Endothelial cell of umbilical vein (primary cell): Measurements from ENCODE around the gene SDCCAG8. TPM values are rescaled to one million over a fixed set of nuclear protein-coding genes. Genes with fewer than 3 reads are reported as not detected.

Experiments used
- BruUV-seq: library from RNA; stranded (reverse); fragments of 400-500 nt; replicated peaks from 2 replicates; lab custom pipeline; 2021; lab: Mats Ljungman, UMichigan
- CTCF ChIA-PET: fragments of 300-600, 350-600 bp; sonication (Branson Sonifier 250); formaldehyde crosslinking; loops from one replicate; lab custom pipeline; 2021; ENCODE audit warnings: antibody characterized with exemption, inconsistent platforms; lab: Charles Lee
- POLR2A ChIA-PET: fragments of 300-600, 350-600 bp; sonication (Branson Sonifier 250); formaldehyde crosslinking; loops from one replicate; lab custom pipeline; 2021; ENCODE audit warnings: antibody characterized with exemption, inconsistent platforms; lab: Charles Lee
- DNase-seq: peaks from one replicate; pipeline ENCODE4 v3.0.0-alpha.2; 2011; ENCODE audit warnings: low read depth, low spot score
- FAIRE-seq: peaks from 2 replicates; lab custom pipeline; 2011; peaks lifted over from hg19 to GRCh38; lab: Jason Lieb, UNC
- H2AFZ ChIP-seq: 2 replicates; pipeline ENCODE4 v1.6.0; 2012; ENCODE audit warnings: low read depth, low read length, control low read depth, inconsistent platforms
- H3K27ac ChIP-seq: 2 replicates; pipeline ENCODE4 v1.5.1; 2011; ENCODE audit warnings: low read depth, mild to moderate bottlenecking, control low read depth, low read length, moderate library complexity; ENCODE audit not compliant: insufficient read depth
- H3K27me3 ChIP-seq, 2 experiments: 2 replicates each; pipeline versions ENCODE4 v1.6.0 to v1.6.1; 2011; ENCODE audit warnings: low read length in 2 of 2, mixed read lengths in 1 of 2; ENCODE audit not compliant: control insufficient read depth in 2 of 2, insufficient read depth in 2 of 2
- H3K36me3 ChIP-seq, 2 experiments: 2 replicates in 1 of 2; 3 replicates in 1 of 2; pipeline ENCODE4 v1.5.1; 2011; ENCODE audit warnings: low read length in 2 of 2, mild to moderate bottlenecking in 1 of 2, moderate library complexity in 1 of 2; ENCODE audit not compliant: control insufficient read depth in 2 of 2, insufficient read depth in 2 of 2; ENCODE audit errors: extremely low read depth in 1 of 2
- H3K4me1 ChIP-seq: 3 replicates; pipeline ENCODE4 v1.5.1; 2011; ENCODE audit warnings: mild to moderate bottlenecking, low read length; ENCODE audit not compliant: control insufficient read depth, insufficient read depth; ENCODE audit errors: extremely low read depth
- H3K4me2 ChIP-seq: 2 replicates; pipeline ENCODE4 v1.6.1; 2011; ENCODE audit warnings: low read length, control low read depth, mixed read lengths; ENCODE audit not compliant: insufficient read depth
- H3K4me3 ChIP-seq, 3 experiments: fragments of 200-600 bp in 1 of 3; sonication (generic), shearing (Covaris generic) in 1 of 3; replicated peaks in 1 of 3; 2 replicates each; pipeline ENCODE4 v1.5.1; 2011 to 2016; ENCODE audit warnings: control low read depth in 3 of 3, low read length in 3 of 3, mild to moderate bottlenecking in 2 of 3, inconsistent platforms in 1 of 3, low read depth in 1 of 3, moderate library complexity in 1 of 3; ENCODE audit not compliant: insufficient read depth in 1 of 3
- H3K79me2 ChIP-seq: 2 replicates; pipeline ENCODE4 v1.6.0; 2012; ENCODE audit warnings: low read length, inconsistent platforms; ENCODE audit not compliant: control insufficient read depth, insufficient read depth
- H3K9ac ChIP-seq: replicated peaks from 2 replicates; pipeline ENCODE3; 2011; ENCODE audit warnings: low read length, control low read depth; ENCODE audit not compliant: insufficient read depth; ENCODE audit errors: extremely low read depth
- H3K9me1 ChIP-seq: replicated peaks from 3 replicates; pipeline ENCODE4 v1.6.0; 2011; ENCODE audit warnings: mild to moderate bottlenecking, low read length; ENCODE audit not compliant: control insufficient read depth, insufficient read depth; ENCODE audit errors: extremely low read depth
- H3K9me3 ChIP-seq: replicated peaks from 2 replicates; pipeline ENCODE4 v1.5.1; 2012; ENCODE audit warnings: low read length, inconsistent platforms; ENCODE audit not compliant: control insufficient read depth, insufficient read depth
- H4K20me1 ChIP-seq: replicated peaks from 2 replicates; pipeline ENCODE3; 2011; ENCODE audit warnings: mild to moderate bottlenecking, low read length; ENCODE audit not compliant: control insufficient read depth, insufficient read depth; ENCODE audit errors: extremely low read depth
- CTCF ChIP-seq, 2 donors: IDR thresholded peaks; 1 replicate in 1 of 2; 2 replicates in 1 of 2; pipeline ENCODE4 v1.5.1; 2011; ENCODE audit warnings: low read length in 2 of 2, mild to moderate bottlenecking in 2 of 2, moderate library complexity in 2 of 2, control low read depth in 1 of 2, inconsistent platforms in 1 of 2, low read depth in 1 of 2; ENCODE audit not compliant: insufficient read depth in 1 of 2; ENCODE audit errors: extremely low read depth in 1 of 2
- EZH2 ChIP-seq: IDR thresholded peaks from 2 replicates; pipeline ENCODE4 v1.6.1; 2012; ENCODE audit warnings: borderline replicate concordance, low read depth, mild to moderate bottlenecking, moderate library complexity, low read length, inconsistent platforms; ENCODE audit not compliant: severe bottlenecking
- FOS ChIP-seq: IDR thresholded peaks from 2 replicates; pipeline ENCODE4 v1.6.1; 2011; ENCODE audit warnings: mild to moderate bottlenecking, low read length, moderate library complexity, borderline replicate concordance; ENCODE audit not compliant: insufficient read depth
- GATA2 ChIP-seq: IDR thresholded peaks from 2 replicates; pipeline ENCODE4 v1.7.0; 2011; ENCODE audit warnings: low read depth, mild to moderate bottlenecking, moderate library complexity, mixed read lengths, low read length; ENCODE audit not compliant: insufficient read length, insufficient read depth
- JUN ChIP-seq: IDR thresholded peaks from 2 replicates; pipeline ENCODE4 v1.6.1; 2011; ENCODE audit warnings: borderline replicate concordance, low read depth; ENCODE audit not compliant: insufficient read length, insufficient read depth
- MAX ChIP-seq: IDR thresholded peaks from 2 replicates; pipeline ENCODE4 v1.6.1; 2011; ENCODE audit not compliant: insufficient read depth, insufficient read length
- MYC ChIP-seq: IDR thresholded peaks from one replicate; pipeline ENCODE4 v1.6.1; 2011; ENCODE audit warnings: mild to moderate bottlenecking, low read depth, low read length
- POLR2A ChIP-seq: IDR thresholded peaks from 2 replicates; pipeline ENCODE4 v1.6.1; 2012; ENCODE audit warnings: low read depth, mild to moderate bottlenecking, control low read depth, low read length
- POLR2AphosphoS5 ChIP-seq: IDR thresholded peaks from 2 replicates; pipeline ENCODE4 v1.6.1; 2012; ENCODE audit warnings: low read depth, mild to moderate bottlenecking, control low read depth, low read length, moderate library complexity; ENCODE audit not compliant: insufficient read depth
- dilution Hi-C: fragments of 300-500 bp; cut with MboI; formaldehyde crosslinking; loops from one replicate; pipeline ENCODE4 v1.15.0; 2019; ENCODE audit warnings: low sequenced_read_pairs; ENCODE audit not compliant: extremely low pct_ligation_motif_present
- intact Hi-C: fragments of 100-400 bp; cut with micrococcal nuclease; formaldehyde crosslinking; loops from one replicate; pipeline ENCODE4 v1.10.0; 2022
- polyA plus RNA-seq, 4 experiments: library from polyadenylated mRNA; depleted of rRNA in 3 of 4; stranded (reverse) in 3 of 4; unstranded in 1 of 4; fragments of >200 nt; gene quantifications; 2 replicates each; pipeline versions ENCODE4 v1.2.1 to v1.2.3, GENCODE V29; 2011 to 2012; ENCODE audit warnings: missing spikeins in 1 of 4
- total RNA-seq: library from RNA; stranded (reverse); gene quantifications from 2 replicates; pipeline ENCODE4 v1.2.3, GENCODE V29; 2021

Gene SDCCAG8
- total and polyA plus RNA-seq, 2 donors (not counting 3 experiments of a cell fraction or from before 2014, with no cell fraction given) = 14.6 to 25.7 TPM

GRCh38 chr1:243447844-243448243 is 192.0 kb downstream of the SDCCAG8 start:
- no peak overlapping the region for H3K4me3 ChIP-seq
- ChIA-PET POLR2A (no interaction called here), CTCF (interaction anchor here (0.9 kb wide), 1 partner anchor 8 kb away, joined by 3 read pairs; no protein-coding TSS in a partner anchor)
- no peaks in the 10 kb centered on the region for H3K9me1 ChIP-seq
- H4K20me1 ChIP-seq = no peaks in the 10 kb centered on the region
- FAIRE-seq (no peak), DNase-seq (no peak)
- H3K4me2 ChIP-seq = no peak overlapping the region
- H3K4me1 ChIP-seq = no peaks in the 10 kb centered on the region
- H3K27me3 ChIP-seq = no peaks in the 10 kb centered on the region
- H3K9me3 ChIP-seq = no peaks in the 10 kb centered on the region
- dilution Hi-C loops (no loop called here), intact Hi-C loops (no loop called here)
- BruUV-seq = no TSS peak
- H3K36me3 ChIP-seq = no peaks in the 10 kb centered on the region
- H3K27ac ChIP-seq = no peak overlapping the region
- no peak overlapping the region for H3K9ac ChIP-seq
- no peaks in the 10 kb centered on the region for H3K79me2 ChIP-seq
- TF ChIP-seq POLR2A (no peak), EZH2 (no peak), CTCF (IDR thresholded peaks at IDR 0.05; ENCODE audit: extremely low read depth in 1 of 2, insufficient read depth in 1 of 2, low read depth in 1 of 2, low read length in 2 of 2) (no peak), POLR2AphosphoS5 (no peak), MYC (no peak), FOS (no peak), GATA2 (no peak), JUN (no peak), MAX (no peak)
- H2AFZ ChIP-seq = no peak overlapping the region
